Measurements from ENCODE around the gene SKIC8. TPM values are rescaled to one million over a fixed set of nuclear protein-coding genes. Genes with fewer than 3 reads are reported as not detected.

SKIC8 gene
- total and polyA plus RNA-seq, 2 of the 13 experiments (the other 11 are each of a cell fraction or from before 2014, with no cell fraction given) = 69.5 to 70.6 TPM

DNA sequence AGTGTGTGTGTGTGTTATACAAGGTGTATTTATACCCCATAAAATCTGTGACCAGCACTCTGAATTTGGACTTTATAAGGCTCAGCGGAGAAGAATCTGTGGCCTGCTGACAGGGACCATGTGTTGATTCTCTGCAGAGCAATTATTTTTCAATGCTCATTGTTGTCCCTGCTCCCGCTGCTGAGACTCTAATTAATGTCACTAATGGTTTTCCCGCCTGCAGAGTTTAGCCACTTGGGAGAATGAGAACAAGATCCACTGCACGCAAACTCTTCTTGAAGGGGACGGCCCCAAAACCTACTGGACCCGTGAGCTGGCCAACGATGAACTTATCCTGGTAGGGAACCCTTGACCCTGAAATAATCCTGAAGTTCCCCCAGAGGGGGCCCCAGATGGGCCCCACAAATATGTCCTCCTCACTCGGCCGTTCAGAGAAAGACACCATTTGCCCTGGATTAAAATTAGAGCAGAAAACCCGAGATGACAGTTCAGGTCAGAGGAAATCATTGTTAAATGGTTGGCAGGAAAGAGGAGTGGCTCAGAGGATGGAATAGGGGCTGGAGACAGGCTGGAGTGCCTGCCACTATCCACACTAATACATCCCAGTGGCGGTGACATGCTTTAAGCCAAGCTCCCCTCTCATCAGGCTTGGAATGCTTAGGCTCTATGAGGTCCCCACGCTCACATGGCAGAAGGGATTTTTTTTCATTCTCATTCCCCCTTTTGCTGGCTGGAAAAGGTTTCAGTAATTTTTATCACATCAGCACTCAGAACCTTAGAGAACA is 44.1 kb upstream of the SKIC8 start (continued):
- TF ChIP-seq, protein P1, sequence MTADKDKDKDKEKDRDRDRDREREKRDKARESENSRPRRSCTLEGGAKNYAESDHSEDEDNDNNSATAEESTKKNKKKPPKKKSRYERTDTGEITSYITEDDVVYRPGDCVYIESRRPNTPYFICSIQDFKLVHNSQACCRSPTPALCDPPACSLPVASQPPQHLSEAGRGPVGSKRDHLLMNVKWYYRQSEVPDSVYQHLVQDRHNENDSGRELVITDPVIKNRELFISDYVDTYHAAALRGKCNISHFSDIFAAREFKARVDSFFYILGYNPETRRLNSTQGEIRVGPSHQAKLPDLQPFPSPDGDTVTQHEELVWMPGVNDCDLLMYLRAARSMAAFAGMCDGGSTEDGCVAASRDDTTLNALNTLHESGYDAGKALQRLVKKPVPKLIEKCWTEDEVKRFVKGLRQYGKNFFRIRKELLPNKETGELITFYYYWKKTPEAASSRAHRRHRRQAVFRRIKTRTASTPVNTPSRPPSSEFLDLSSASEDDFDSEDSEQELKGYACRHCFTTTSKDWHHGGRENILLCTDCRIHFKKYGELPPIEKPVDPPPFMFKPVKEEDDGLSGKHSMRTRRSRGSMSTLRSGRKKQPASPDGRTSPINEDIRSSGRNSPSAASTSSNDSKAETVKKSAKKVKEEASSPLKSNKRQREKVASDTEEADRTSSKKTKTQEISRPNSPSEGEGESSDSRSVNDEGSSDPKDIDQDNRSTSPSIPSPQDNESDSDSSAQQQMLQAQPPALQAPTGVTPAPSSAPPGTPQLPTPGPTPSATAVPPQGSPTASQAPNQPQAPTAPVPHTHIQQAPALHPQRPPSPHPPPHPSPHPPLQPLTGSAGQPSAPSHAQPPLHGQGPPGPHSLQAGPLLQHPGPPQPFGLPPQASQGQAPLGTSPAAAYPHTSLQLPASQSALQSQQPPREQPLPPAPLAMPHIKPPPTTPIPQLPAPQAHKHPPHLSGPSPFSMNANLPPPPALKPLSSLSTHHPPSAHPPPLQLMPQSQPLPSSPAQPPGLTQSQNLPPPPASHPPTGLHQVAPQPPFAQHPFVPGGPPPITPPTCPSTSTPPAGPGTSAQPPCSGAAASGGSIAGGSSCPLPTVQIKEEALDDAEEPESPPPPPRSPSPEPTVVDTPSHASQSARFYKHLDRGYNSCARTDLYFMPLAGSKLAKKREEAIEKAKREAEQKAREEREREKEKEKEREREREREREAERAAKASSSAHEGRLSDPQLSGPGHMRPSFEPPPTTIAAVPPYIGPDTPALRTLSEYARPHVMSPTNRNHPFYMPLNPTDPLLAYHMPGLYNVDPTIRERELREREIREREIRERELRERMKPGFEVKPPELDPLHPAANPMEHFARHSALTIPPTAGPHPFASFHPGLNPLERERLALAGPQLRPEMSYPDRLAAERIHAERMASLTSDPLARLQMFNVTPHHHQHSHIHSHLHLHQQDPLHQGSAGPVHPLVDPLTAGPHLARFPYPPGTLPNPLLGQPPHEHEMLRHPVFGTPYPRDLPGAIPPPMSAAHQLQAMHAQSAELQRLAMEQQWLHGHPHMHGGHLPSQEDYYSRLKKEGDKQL (CRISPR knock-in tag; IDR thresholded peaks at IDR 0.05; ENCODE audit: low read depth) = no peak
- TF ChIP-seq XRCC5 (optimal IDR thresholded peaks at IDR 0.05; ENCODE audit: low read length) = no peak
- no peak for TF ChIP-seq PHB2 (IDR thresholded peaks at IDR 0.05; ENCODE audit: partially characterized antibody)

DNA sequence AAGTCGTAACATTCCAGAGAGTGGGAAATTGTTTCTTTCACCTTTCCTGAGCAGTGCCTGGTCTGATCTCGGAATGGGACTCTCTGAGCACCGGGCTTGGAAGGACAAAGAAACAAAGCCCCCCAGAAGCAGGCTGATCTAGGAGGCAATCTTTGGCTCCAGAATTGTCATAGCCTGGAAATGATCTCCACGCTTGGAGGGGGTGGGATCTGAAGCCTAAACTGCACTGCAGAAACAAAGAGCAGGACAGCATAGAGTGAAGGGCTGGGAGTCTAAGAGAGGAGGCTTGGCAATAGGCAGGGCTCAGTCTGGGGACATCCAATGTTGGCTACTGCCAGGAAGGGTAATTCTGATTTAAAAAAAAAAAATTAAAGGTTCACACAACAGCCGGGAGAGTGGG is 42.6 kb upstream of the SKIC8 start:
- BruUV-seq (replicated peaks) = no TSS peak
- WGBS (ENCODE audit: low lambda C conversion rate) = 26% methylated on average over 5 of the region's 5 CpGs
- H4K20me1 ChIP-seq (ENCODE audit: insufficient read depth, low read length) = no peaks in the 10 kb centered on the region
- DNase-seq (ENCODE audit: low spot score) (no peak), ATAC-seq (no peak), FAIRE-seq (no peak)
- H3K9ac ChIP-seq (ENCODE audit: insufficient read depth, low read depth, low read length) = no peak overlapping the region
- intact Hi-C loops (cut with micrococcal nuclease; ENCODE audit: unreplicated experiment) = loop anchor here (10.0 kb wide), 1 partner anchor 53 kb away; no protein-coding TSS in a partner anchor
- ChIA-PET CTCF (ENCODE audit: low intra/inter-chr PET ratio, low total read pairs) (no interaction called here), POLR2A (no interaction called here)
- H3K4me2 ChIP-seq (ENCODE audit: low read depth, low read length) = no peak overlapping the region
- no peak overlapping the region for H3K27ac ChIP-seq (ENCODE audit: extremely low read length, insufficient read depth, low read length)
- H3K27me3 ChIP-seq (ENCODE audit: control insufficient read depth in 1 of 2, insufficient read depth in 2 of 2, low read length in 2 of 2) = peaks cover 6 to 58% of the 10 kb centered on the region in 2 experiments; a peak in 4 of 5 replicates
- no peak overlapping the region for H2AFZ ChIP-seq (ENCODE audit: low read length)
- no peak overlapping the region for H3K4me3 ChIP-seq (replicated peaks in 1 of 3; ENCODE audit: insufficient read depth in 1 of 3, low read depth in 2 of 3, low read length in 3 of 3)
- peaks cover 10% of the 10 kb centered on the region; the same call in 1 of the 2 replicates for H3K4me1 ChIP-seq (ENCODE audit: insufficient read depth, low read length)
- in situ Hi-C loops (cut with HindIII; ENCODE audit: extremely low pct_ligation_motif_present, low pct_unique_long_range_greater_than_20kb) = no loop called here
- no peaks in the 10 kb centered on the region for H3K9me3 ChIP-seq (ENCODE audit: low read length)
- no peaks in the 10 kb centered on the region for H3K79me2 ChIP-seq (ENCODE audit: insufficient read depth, low read length)
- no peaks in the 10 kb centered on the region for H3K36me3 ChIP-seq (replicated peaks in 1 of 2; ENCODE audit: control insufficient read depth in 1 of 2, insufficient read depth in 2 of 2, low read length in 2 of 2)
- TF ChIP-seq, protein P2, sequence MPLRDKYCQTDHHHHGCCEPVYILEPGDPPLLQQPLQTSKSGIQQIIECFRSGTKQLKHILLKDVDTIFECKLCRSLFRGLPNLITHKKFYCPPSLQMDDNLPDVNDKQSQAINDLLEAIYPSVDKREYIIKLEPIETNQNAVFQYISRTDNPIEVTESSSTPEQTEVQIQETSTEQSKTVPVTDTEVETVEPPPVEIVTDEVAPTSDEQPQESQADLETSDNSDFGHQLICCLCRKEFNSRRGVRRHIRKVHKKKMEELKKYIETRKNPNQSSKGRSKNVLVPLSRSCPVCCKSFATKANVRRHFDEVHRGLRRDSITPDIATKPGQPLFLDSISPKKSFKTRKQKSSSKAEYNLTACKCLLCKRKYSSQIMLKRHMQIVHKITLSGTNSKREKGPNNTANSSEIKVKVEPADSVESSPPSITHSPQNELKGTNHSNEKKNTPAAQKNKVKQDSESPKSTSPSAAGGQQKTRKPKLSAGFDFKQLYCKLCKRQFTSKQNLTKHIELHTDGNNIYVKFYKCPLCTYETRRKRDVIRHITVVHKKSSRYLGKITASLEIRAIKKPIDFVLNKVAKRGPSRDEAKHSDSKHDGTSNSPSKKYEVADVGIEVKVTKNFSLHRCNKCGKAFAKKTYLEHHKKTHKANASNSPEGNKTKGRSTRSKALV (CRISPR knock-in tag; IDR thresholded peaks at IDR 0.05) = no peak
- TF ChIP-seq, protein P3, sequence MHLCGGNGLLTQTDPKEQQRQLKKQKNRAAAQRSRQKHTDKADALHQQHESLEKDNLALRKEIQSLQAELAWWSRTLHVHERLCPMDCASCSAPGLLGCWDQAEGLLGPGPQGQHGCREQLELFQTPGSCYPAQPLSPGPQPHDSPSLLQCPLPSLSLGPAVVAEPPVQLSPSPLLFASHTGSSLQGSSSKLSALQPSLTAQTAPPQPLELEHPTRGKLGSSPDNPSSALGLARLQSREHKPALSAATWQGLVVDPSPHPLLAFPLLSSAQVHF (CRISPR knock-in tag; IDR thresholded peaks at IDR 0.05) = no peak
- TF ChIP-seq KLF12 (CRISPR knock-in tag; IDR thresholded peaks at IDR 0.05; ENCODE audit: borderline replicate concordance) = no peak
- no peak for TF ChIP-seq TAF1 (CRISPR knock-in tag; IDR thresholded peaks at IDR 0.05)
- TF ChIP-seq CBFB (CRISPR knock-in tag; IDR thresholded peaks at IDR 0.05) = no peak
- no peak for TF ChIP-seq HNRNPH1 (optimal IDR thresholded peaks at IDR 0.05; ENCODE audit: low read depth, low read length)
- TF ChIP-seq RARG (CRISPR knock-in tag; IDR thresholded peaks at IDR 0.05; ENCODE audit: low read depth) = no peak
- TF ChIP-seq, protein P4, sequence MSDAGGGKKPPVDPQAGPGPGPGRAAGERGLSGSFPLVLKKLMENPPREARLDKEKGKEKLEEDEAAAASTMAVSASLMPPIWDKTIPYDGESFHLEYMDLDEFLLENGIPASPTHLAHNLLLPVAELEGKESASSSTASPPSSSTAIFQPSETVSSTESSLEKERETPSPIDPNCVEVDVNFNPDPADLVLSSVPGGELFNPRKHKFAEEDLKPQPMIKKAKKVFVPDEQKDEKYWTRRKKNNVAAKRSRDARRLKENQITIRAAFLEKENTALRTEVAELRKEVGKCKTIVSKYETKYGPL (CRISPR knock-in tag; IDR thresholded peaks at IDR 0.05) = no peak
